NCI-H345 treated with DMSO at 0.1 percent for 48 hours (cell line): ENCODE results near the gene GAD1.

ENCODE experiments used
- DNase-seq: peaks from one replicate; lab custom pipeline; 2025; ENCODE audit not compliant: unreplicated experiment; lab: John Stamatoyannopoulos, UW

GAD1 gene

DNA sequence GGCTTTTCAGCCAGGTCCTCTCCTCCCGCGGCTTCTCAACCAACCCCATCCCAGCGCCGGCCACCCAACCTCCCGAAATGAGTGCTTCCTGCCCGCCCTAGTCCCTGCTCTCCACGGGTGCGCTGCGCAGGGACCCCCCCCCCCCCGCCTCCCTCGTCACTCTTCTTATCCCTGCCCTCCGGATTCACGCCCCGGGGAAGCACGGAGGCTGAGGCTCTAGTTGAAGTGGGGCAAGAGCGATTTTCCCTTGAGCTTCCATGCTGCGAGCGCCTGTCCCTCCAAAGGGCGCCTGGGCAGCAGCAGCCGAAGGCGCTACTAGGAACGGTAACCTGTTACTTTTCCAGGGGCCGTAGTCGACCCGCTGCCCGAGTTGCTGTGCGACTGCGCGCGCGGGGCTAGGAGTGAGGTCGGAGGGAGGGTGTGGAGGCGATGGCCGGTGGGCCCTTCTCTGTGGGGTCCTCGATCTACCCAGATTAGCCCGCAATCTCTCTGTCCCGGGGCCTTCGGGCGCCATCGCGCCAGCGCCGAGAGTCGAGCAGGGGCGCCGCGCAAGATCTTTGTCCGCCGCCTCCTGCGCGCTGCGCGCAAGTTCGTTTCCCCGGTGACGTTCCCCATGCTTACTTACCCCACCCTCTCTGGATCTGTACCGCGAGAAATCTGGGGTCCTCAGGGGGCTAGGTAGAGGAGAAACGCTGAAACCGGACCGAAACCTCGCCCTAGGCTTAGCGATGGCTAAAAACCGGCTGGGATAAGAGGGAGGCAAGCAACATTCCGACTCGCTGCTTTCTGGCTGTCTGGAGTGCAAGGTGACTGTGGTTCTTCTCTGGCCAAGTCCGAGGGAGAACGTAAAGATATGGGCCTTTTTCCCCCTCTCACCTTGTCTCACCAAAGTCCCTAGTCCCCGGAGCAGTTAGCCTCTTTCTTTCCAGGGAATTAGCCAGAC, 677 bp downstream of the GAD1 start:
- peak; percentile 27 for DNase-seq

DNA sequence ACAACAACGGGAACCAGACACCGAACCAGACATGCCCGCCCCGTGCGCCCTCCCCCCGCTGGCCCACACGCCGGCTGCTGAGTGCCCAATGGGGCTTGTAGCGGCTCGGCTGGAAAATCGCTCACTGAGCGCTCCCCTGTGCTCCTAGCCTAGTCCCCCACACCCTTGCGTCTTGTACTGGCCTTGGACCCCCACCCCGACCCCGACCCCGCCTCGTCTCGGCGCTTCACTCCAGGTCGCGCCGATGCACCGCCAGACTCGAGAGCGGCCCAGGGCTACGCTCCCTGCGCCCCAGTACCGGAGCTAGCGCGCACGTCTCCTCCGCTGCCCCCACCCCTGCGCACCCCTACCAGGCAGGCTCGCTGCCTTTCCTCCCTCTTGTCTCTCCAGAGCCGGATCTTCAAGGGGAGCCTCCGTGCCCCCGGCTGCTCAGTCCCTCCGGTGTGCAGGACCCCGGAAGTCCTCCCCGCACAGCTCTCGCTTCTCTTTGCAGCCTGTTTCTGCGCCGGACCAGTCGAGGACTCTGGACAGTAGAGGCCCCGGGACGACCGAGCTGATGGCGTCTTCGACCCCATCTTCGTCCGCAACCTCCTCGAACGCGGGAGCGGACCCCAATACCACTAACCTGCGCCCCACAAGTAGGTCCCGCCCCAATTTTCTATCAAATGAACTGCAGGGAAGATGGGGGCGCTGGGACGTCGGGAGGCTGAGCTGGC, 1.5 kb downstream of the GAD1 start:
- no peak for DNase-seq

DNA sequence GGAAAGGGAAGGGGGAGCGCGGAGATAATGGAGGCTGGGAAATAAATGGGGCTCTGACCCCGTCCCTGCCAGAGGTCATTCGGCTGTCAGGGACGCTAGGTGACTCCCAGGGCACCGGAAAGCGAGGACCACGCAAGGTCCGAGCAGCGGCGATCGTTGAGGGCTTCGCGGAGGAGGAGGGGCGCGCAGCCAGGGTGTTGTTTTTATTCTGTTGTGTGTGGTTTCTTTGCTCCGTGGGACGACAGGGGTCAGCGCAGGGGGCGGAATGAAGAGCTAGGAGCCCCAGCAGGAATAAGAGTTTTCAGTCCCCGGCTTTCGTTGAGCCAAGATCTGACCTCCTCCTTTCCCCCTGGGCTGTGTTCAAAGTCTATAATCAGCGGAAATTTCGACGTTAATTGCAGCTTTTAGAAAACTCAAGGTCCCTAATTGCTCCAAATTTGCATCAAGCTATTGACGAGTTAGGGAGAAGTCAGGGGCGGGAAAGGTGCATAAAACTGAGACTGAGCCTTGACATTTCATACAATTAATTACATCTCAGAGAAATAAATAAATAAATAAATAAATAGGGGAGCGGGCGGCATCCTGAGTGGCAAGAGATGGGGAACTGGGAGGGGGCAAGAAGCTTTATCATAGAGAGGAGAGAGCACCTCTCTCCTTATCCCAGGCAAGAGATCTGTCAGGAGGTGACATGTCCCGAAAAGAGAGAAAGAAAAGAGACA, 2.2 kb downstream of the GAD1 start:
- DNase-seq, result no peak

DNA sequence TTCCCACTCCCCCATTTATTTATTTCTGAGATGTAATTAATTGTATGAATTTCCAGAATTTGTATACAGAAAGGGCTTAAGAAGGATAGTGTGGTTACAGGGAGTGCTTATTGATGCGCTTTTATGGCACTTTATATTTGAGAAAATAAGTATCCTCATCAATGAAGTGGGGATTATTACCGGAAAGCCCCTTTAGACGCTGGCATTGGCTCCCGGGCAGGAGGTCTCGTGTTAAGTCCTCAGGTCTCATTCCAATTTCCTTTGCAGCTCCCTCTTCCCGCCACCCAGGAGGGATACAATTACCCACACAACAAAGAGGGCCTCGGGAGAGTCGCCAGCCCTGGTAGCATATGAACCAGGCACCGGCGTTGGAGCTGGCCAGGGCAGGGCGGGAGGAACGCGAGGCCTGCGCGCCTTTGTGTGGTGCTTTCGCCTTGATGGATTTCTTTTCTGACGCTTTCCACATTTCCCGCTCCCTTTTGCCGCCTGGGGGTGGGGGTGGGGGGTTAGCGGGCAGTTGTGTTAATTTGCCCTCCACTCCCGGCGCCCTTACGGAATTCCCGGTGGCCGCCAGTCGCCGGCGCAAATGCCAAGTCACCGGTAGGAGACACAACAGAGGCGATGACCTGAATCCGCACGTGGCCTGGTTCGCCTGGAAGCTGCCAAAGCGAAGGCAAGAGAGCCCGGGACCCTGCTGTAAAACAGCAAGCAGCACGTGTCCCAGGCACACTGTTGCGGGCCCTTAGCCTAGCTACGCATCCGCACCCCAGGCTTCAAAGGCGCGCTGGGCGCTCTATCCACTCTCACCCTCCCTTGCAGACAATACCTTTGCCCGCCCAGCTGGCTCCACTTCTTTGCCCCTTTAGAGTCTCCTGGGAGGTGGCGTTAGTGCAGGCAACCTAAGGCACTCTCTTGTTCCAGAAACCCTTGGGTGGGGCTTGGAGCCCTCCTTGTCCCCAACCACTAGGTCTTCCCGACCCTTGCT, 3.3 kb downstream of the GAD1 start:
- DNase-seq, result no peak

DNA sequence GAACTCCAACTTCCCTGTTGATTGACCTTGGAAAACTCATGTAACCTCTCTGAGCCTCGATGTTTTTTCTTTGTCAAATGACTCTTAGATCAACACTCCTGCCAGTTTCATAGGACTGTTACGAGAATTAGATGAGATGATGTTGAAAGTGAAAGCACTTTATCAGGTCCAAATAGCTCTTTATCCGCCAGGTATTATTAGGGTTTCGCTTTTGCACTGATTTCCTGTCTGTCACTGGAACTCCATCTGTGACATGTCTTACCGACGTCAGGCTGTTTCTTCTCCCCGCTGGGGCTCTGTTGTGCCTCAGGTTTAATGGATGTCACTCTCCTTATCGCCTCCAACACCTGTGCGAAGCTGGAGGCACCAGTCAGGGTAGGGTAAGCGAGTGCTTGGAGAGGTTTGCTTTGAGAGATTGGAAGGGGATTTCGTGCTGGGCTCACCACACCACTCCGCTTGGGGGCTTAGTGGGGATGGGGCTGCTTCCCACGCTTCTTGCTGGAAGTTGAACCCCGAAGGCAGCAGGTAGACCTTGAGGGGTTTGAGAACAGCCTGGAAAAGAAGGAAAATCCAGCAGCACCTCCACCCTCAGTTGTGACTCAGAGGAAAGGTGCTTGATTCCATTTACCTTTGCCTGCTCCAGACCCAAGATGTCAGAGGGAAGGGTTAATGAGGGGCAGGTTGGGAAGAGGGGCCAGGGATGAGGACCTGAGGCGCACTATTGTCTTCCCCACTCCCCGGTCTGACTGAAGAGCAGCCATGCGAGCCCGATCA, 4.3 kb downstream of the GAD1 start:
- DNase-seq, result no peak

DNA sequence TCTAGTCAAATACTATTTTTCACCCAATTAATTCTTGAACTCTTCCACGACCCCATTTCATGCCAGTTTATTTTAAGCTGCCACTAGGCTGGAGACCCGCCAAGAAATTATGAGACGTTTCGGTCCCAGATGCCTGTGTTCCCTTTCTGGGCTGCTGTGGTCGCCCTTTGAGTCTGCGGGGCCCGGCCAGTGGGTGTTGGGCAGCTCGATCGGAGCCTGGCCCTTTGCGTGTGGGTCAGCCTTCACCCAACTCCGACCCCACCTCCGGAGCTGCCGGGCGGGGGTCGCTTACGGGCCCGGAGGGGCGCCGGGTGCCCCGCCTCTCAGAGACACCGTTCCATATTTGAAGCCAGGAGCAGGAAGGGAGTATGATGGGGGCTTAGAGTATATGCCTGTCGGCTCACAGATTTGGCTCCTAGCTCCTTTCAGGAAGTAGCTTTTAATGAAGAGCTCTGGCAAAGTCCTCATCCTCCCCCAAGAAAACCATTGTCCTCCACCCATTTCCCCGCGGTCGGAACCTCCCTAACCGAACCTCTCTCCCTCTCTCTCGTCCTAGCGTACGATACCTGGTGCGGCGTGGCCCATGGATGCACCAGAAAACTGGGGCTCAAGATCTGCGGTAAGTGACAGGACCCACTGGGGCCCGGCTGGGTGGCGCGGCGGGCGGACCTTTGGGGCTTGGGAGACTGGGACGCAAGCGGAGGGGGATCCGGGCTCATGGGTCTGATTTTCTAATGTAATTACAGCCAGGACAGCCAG, 5.0 kb downstream of the GAD1 start:
- DNase-seq, result no peak

DNA sequence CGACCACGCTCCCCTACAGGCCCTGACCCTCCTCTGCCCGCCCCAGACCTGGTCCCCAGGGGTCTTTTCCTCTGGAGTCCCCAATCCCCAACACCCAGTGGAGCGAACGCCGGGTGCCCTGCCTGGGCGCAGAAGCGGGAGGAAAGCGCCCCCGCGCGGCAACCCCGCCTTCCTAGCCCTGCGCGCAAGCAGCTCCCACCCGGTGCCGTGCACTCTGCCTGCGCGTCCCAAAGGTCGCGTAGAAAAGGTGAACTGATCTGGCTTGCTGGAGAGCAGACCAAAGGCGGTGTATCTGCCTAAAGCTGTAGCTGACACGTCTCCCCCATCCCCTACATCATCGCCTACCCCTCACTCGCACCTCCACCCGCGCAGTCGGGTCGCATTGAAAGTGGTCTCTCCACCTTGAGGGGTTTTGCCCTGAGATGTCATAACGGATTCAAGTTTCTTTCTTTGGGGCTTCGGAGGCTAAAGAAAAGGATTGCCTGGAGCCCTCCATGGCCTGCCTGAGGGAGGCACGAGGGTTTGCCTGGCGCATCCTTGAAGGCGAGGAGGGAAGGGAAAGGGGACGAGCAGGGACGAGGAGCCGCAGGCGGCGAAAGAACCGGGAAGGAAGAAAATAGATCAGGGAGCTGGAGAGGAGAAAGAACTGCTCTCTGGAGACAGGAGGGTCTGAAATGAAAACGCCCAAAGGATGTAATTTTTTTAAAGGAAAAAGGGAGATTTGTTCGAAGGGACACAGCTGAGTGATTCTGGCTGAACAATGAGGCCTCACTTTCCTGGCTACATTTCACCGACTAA, 5.8 kb downstream of the GAD1 start:
- DNase-seq, result no peak

DNA sequence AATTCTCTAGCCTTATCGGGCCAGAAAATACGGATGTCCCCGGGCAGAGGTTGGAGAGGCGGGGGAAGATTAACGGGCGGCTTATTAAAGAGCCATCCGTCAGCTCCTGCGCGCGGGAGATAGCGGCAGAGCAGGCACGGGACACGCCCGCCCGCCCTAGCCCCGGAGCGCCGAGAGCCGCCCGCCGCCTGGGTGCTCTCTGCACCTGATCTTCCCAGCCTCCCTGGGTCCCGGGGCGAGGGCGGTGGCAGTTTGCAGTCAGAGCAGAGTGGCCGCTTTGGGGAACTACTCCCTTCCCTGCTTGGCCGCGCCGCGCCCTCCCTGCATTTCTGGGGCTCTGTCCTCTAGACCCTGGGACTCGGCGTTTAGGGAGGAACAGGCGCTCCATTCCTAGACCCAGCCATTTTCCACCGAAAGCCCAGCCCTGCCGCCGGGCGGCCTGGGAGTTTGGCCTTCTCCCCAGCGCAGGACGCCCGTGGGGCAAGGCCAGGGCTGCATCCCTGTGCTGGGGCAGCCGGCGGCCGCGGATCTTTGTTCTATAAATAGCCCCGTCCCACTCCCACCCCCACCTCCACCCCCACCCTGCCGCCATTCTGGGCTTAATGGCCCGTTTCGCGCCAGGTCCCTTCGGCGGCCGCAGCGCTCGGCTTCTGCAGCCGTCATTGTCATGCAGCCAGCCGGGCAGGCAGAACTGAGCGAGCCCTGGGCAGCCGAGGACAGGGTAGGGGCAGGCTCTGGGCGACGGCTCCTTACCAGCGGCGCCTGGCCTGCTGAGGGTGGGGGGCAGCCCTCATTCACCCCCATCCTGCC, 6.6 kb downstream of the GAD1 start:
- no peak for DNase-seq

DNA sequence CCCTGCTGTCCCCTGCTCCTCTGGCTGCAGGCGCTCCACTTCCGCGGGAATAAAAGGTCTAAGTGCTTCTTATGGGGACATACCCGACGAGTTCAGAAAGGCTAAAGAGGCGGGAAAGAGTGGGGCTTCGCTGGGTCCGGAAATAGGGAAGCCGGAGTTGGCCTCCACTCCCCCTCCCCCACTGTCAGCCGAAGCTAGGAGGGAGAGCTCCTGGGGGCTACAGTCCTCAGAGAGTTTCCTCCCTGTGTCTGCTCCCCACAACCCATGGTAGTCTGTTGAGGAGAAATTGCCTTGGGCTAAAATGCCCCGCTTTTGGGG, 7.2 kb downstream of the GAD1 start:
- no peak for DNase-seq

DNA sequence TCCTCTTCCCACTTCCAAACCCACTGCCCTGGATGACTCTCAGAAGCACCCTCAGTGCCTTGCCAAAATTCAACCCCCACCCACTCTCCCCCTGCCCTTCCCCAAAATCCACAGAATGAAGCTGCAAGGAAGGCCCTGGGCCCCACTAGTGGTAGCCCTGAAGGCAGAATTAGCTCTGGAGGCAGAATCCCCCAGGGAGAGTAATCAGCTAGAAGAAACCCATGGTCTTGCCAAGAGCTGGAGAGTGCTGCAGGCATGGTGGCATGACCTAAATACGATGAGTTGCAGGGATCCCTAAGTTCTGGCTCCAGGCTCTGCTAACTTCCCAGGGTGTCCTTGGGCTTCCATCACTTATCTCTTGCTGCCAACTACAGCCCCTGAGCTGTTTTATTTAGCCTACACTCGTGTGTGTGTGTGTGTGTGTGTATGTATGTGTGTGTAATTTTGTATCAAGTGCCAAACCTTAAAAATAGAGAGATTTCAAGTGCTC, 7.9 kb downstream of the GAD1 start:
- DNase-seq, result no peak

DNA sequence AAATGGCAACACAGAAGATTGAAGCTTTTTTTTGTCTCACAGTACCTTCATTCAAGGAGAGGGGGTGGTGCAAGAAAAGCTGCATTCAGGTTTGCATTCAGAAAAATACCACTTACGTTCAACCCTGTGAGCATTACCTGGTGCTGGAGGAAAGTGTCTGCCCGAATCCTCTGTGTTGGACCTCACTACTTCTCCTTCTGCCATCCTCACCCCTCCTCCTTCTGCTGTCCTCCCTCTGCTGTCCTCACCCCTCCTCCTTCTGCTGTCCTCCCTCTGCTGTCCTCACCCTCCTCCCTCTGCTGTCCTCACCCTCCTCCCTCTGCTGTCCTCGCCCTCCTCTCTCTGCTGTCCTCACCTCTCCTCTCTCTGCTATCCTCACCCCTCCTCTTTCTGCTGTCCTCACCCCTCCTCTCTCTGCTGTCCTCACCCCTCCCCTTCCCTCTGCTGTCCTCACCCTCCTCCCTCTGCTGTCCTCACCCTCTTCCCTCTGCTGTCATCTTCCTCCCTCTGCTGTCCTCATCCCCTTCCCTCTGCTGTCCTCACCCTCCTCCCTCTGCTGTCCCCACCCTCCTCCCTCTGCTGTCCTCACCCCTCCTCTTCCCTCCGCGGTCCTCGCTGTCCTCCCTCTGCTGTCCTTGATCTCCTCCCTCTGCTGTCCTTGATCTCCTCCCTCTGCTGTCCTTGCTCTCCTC, 11.3 kb downstream of the GAD1 start:
- no peak for DNase-seq

DNA sequence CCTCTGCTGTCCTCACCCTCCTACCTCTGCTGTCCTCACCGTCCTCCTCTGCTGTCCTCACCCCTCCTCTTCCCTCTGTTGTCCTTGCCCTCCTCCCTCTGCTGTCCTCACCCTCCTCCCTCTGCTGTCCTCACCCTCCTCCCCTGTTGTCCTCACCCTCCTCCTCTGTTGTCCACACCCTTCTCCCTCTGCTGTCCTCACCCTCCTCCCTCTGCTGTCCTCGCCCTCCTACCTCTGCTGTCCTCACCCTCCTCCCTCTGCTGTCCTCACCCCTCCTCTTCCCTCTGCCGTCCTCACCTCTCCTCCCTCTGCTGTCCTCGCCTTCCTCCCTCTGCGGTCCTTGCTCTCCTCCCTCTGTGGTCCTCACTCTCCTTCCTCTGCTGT, 11.8 kb downstream of the GAD1 start:
- no peak for DNase-seq

DNA sequence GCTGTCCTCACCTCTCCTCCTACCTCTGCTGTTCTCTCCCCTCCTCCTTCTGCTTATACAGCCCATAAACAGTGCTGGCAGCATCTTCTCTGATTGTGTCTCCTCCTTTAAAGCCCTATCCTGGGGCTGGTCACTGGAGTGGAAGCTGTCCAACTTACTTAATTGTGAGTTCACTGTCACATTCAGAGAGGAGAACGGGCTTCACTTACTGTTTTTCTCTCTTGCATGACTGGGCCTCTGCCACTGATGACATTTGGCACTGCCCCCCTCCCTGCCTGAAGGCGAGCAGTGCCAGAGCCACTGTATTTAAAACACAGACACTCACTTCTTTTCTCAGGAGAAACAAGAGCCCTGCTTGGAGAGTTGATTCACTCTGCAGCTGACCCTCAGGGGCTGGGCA, 12.3 kb downstream of the GAD1 start:
- no peak for DNase-seq

DNA sequence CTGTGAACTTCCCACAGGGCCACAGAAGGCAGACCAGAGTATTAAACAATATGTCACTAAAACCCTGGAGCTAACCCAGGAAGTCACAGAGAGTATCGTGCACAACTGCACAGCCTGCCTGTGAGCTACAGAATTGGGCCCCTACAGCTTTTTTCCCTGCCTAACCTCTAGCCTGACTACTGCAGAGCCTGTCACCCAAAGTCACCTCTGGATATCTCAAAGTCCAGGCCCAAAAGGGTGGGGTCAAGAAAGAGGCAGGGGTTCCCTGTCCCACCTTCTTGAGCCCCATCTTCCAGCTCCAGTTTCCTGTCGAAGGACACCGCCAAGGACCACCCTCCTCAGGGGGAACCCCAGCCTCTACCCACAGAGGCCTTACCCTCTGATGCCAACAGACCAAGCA, 13.5 kb downstream of the GAD1 start:
- no peak for DNase-seq

DNA sequence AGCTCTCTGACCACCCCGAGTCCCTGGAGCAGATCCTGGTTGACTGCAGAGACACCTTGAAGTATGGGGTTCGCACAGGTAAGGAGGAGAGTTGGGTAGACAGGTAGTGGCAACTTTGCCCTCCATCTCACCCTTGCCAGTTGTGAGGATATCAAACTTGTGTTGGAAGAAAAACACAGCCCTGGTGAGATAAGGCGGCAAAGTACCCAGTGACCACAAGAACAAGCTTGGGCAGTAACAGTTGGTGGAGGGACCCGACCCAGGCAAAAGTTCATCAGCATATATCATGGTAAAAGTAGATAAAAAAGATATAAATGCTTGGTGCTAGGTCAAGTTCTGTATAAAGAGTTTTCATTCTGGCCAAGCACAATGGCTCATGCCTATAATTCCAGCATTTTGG, 14.4 kb downstream of the GAD1 start:
- DNase-seq, result no peak

DNA sequence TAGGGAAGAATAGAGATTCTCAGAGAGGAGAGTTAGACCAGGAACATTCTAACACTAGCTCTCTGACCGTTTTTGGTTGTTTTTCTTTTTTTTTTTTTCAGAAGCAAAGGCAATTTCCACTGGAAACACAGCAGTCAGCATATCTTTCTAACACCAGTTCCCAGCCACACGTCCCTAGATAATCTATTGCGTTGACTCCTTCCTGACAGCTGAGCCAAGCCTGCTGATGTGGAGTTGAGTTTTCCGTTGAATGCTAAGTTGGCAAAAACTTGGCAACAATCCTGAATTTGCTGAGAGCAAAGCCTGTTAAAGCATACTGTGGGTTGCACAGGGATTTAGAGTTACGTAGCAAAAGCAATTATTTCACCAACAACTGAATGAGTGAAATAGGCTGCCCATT, 19.3 kb downstream of the GAD1 start:
- no peak for DNase-seq

DNA sequence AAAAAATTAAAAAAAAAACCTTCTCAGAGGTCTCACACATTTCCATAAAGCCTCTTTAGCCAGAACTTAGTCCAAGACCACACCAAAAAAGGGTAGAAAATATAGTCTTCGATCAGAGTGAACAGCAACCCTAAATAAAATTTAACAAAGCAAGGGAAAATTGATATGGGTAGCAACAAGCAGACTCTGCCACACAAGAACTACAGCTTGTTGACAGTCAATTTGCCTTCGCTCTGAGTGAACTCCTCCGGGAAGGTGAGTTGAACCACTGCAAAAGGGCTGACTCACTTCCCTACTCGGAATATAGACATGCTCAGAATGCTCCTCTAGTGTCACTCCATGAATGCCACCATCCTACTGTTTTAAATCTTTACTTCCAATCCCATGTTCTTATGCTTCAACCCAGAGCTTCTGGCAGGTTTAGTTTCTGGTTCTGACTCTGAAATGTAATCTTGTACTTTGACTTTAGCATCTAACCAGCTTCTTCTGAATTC, 24.1 kb downstream of the GAD1 start:
- DNase-seq, result no peak
